HCT116 (cell line): ENCODE results near the gene ARMS2. TPM values are rescaled to one million over a fixed set of nuclear protein-coding genes. Genes with fewer than 3 reads are reported as not detected.

Experiments used
- ATAC-seq: fragments of 200-7000 bp; cut with Tn5 transposase; 2 replicates; pipeline ENCODE4 v1.9.1; 2020; ENCODE audit warnings: mild to moderate bottlenecking, moderate library complexity
- BruUV-seq: library from RNA; stranded (reverse); fragments of 400-500 nt; replicated peaks from 2 replicates; lab custom pipeline; 2021; lab: Mats Ljungman, UMichigan
- CTCF ChIA-PET: fragments of 300-600 bp; sonication (Branson Sonifier 250); formaldehyde crosslinking; loops from one replicate; lab custom pipeline; 2021; ENCODE audit warnings: antibody characterized with exemption; lab: Charles Lee
- POLR2A ChIA-PET: fragments of 300-600, 350-600 bp; sonication (Branson Sonifier 250); formaldehyde crosslinking; loops from one replicate; lab custom pipeline; 2021; ENCODE audit warnings: antibody characterized with exemption; lab: Charles Lee
- RAD21 ChIA-PET, 2 experiments: fragments of 300-600 bp; sonication (Branson Sonifier 250); formaldehyde crosslinking; loops; one replicate each; lab custom pipeline; 2023; ENCODE audit warnings: low total read pairs in 2 of 2; ENCODE audit not compliant: uncharacterized antibody in 2 of 2, unreplicated experiment in 2 of 2, low non-redundant PET in 1 of 2; lab: Charles Lee
- DNase-seq: peaks from one replicate; pipeline ENCODE4 v3.0.0-alpha.2; 2010; ENCODE audit warnings: low read depth, low spot score
- H2AFZ ChIP-seq: fragments of 200-600 bp; shearing (Covaris generic), sonication (generic); 2 replicates; pipeline ENCODE4 v1.6.1; 2017; ENCODE audit warnings: low read depth, mixed run types, mixed read lengths, antibody characterized with exemption, low read length; ENCODE audit not compliant: poor library complexity, severe bottlenecking
- H3K27ac ChIP-seq: 2 replicates; pipeline ENCODE4 v1.5.1; 2012; ENCODE audit warnings: low read depth, low read length
- H3K27me3 ChIP-seq: fragments of 200-600 bp; sonication (generic); 2 replicates; pipeline ENCODE4 v1.6.1; 2016; ENCODE audit warnings: mixed run types, low read length, mixed read lengths; ENCODE audit not compliant: insufficient read depth
- H3K36me3 ChIP-seq, 2 experiments: fragments of 200-500 bp in 1 of 2; fragments of 200-600 bp in 1 of 2; sonication (Bioruptor generic) in 1 of 2; sonication (generic) in 1 of 2; 2 replicates each; pipeline versions ENCODE4 v1.5.1 to v1.6.1; 2014 to 2016; ENCODE audit warnings: low read length in 2 of 2, inconsistent platforms in 1 of 2, mixed read lengths in 1 of 2, mixed run types in 1 of 2; ENCODE audit not compliant: insufficient read depth in 2 of 2, control insufficient read depth in 1 of 2
- H3K4me1 ChIP-seq, 2 experiments: fragments of 200-600 bp in 1 of 2; sonication (generic) in 1 of 2; 2 replicates each; pipeline versions ENCODE4 v1.5.1 to v1.6.1; 2012 to 2017; ENCODE audit warnings: low read length in 2 of 2, inconsistent platforms in 1 of 2, mild to moderate bottlenecking in 1 of 2, mixed read lengths in 1 of 2, mixed run types in 1 of 2, moderate library complexity in 1 of 2; ENCODE audit not compliant: insufficient read depth in 2 of 2, control insufficient read depth in 1 of 2
- H3K4me2 ChIP-seq: fragments of 200-600 bp; sonication (generic); 2 replicates; pipeline ENCODE4 v1.6.1; 2017; ENCODE audit warnings: mixed run types, low read length, mixed read lengths
- H3K4me3 ChIP-seq, 2 experiments: fragments of 200-600 bp in 1 of 2; sonication (generic) in 1 of 2; replicated peaks in 1 of 2; 2 replicates each; pipeline ENCODE4 v1.5.1; 2011 to 2016; ENCODE audit warnings: low read length in 2 of 2, control low read depth in 1 of 2, low read depth in 1 of 2, mild to moderate bottlenecking in 1 of 2, mixed read lengths in 1 of 2, mixed run types in 1 of 2
- H3K79me2 ChIP-seq: fragments of 200-600 bp; sonication (generic); 2 replicates; pipeline ENCODE4 v1.6.1; 2017; ENCODE audit warnings: mild to moderate bottlenecking, mixed run types, low read length, moderate library complexity, mixed read lengths; ENCODE audit not compliant: insufficient read depth
- H3K9ac ChIP-seq: fragments of 200-600 bp; sonication (generic); 2 replicates; pipeline ENCODE4 v1.6.1; 2016; ENCODE audit warnings: low read length, mixed read lengths
- H3K9me2 ChIP-seq: fragments of 200-600 bp; sonication (generic), shearing (Covaris generic); 2 replicates; pipeline ENCODE4 v1.6.1; 2017; ENCODE audit warnings: mixed run types, mild to moderate bottlenecking, moderate library complexity; ENCODE audit not compliant: insufficient read depth
- H3K9me3 ChIP-seq, 2 experiments: fragments of 200-500 bp in 1 of 2; fragments of 200-600 bp in 1 of 2; sonication (Bioruptor generic) in 1 of 2; sonication (generic) in 1 of 2; 2 replicates each; pipeline ENCODE4 v1.6.1; 2014 to 2017; ENCODE audit warnings: low read length in 2 of 2, mixed read lengths in 2 of 2, inconsistent platforms in 1 of 2, low read depth in 1 of 2, mild to moderate bottlenecking in 1 of 2, mixed run types in 1 of 2, moderate library complexity in 1 of 2; ENCODE audit not compliant: control insufficient read depth in 1 of 2, insufficient read depth in 1 of 2
- H4K20me1 ChIP-seq: fragments of 200-600 bp; sonication (generic), shearing (Covaris generic); 2 replicates; pipeline ENCODE4 v1.6.1; 2017; ENCODE audit warnings: mixed run types, mild to moderate bottlenecking, moderate library complexity; ENCODE audit not compliant: insufficient read depth
- CBX3 ChIP-seq: IDR thresholded peaks from 2 replicates; pipeline ENCODE4 v1.6.1; 2012; ENCODE audit warnings: low read depth
- FOSL1 ChIP-seq: IDR thresholded peaks from 2 replicates; pipeline ENCODE4 v1.6.1; 2012; ENCODE audit warnings: low read depth
- REST ChIP-seq: IDR thresholded peaks from 2 replicates; pipeline ENCODE4 v1.6.1; 2012; ENCODE audit warnings: low read depth
- SIN3A ChIP-seq: IDR thresholded peaks from 2 replicates; pipeline ENCODE4 v1.6.1; 2012; ENCODE audit warnings: low read depth
- TCF7L2 ChIP-seq: IDR thresholded peaks from 2 replicates; pipeline ENCODE4 v1.7.0; 2011; ENCODE audit warnings: borderline replicate concordance, inconsistent platforms; ENCODE audit not compliant: insufficient read depth, insufficient read length; ENCODE audit errors: extremely low read depth
- ZNF274 ChIP-seq: fragments of 200-500 bp; sonication (Bioruptor generic); IDR thresholded peaks from 2 replicates; pipeline ENCODE4 v1.6.1; 2014; ENCODE audit warnings: mild to moderate bottlenecking, low read depth, low read length, inconsistent platforms
- intact Hi-C: fragments of 100-400 bp; cut with micrococcal nuclease; formaldehyde crosslinking; loops from 2 replicates; pipeline ENCODE4 v1.10.0; 2022
- total RNA-seq: library from RNA; stranded (reverse); gene quantifications from one replicate; pipeline ENCODE4 v1.2.1, GENCODE V29; 2021; ENCODE audit not compliant: unreplicated experiment
- TF ChIP-seq, protein P1 (sequence below): IDR thresholded peaks from 2 replicates; pipeline ENCODE4 v1.6.1; 2012

The ARMS2 gene
- total RNA-seq, 1 experiment from 2014 or later, result not detected

- H3K9me3 ChIP-seq, result no peaks in the 10 kb centered on the region
- intact Hi-C loops, result no loop called here
- no TSS peak for BruUV-seq
- DNase-seq, result no peak
- no peaks in the 10 kb centered on the region for H3K27me3 ChIP-seq
- TF ChIP-seq CBX3, result no peak
- TF ChIP-seq, protein P1, sequence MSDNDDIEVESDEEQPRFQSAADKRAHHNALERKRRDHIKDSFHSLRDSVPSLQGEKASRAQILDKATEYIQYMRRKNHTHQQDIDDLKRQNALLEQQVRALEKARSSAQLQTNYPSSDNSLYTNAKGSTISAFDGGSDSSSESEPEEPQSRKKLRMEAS, result no peak
- no peak for TF ChIP-seq FOSL1
- TF ChIP-seq SIN3A, result no peak
- no peak for TF ChIP-seq ZNF274
- TF ChIP-seq REST, result no peak
- no peak for TF ChIP-seq TCF7L2
- ChIA-PET RAD21 (no interaction called here), CTCF (no interaction called here), POLR2A (no interaction called here)
- no peak overlapping the region for H3K9ac ChIP-seq
- no peaks in the 10 kb centered on the region for H3K9me2 ChIP-seq
- no peaks in the 10 kb centered on the region for H3K36me3 ChIP-seq
- H3K4me2 ChIP-seq, result no peak overlapping the region
- H2AFZ ChIP-seq, result no peak overlapping the region
- H3K79me2 ChIP-seq, result no peaks in the 10 kb centered on the region
- no peak for ATAC-seq
- no peak overlapping the region for H3K4me3 ChIP-seq
- H3K4me1 ChIP-seq, result no peaks in the 10 kb centered on the region
- no peaks in the 10 kb centered on the region for H4K20me1 ChIP-seq
- no peak overlapping the region for H3K27ac ChIP-seq
These were observed 27.0 kb downstream of the ARMS2 start for GRCh38 chr10:122481296-122482056.
